ENCODE data around the gene SLC24A3. TPM values are rescaled to one million over a fixed set of nuclear protein-coding genes. Genes with fewer than 3 reads are reported as not detected.

Gene SLC24A3
- total RNA-seq, 1 donor from 2014 or later: not detected

- Mint-ChIP-seq H3K9me3 (no peaks in the 10 kb centered on the region), H3K27me3 (peaks cover 8% of the 10 kb centered on the region), H3K36me3 (ENCODE audit: low read depth) (no peaks in the 10 kb centered on the region), H3K4me3 (no peak overlapping the region), H3K27ac (no peak overlapping the region), H3K4me1 (no peaks in the 10 kb centered on the region)
- TF ChIP-seq CTCF (IDR thresholded peaks at IDR 0.05): no peak
- DNase-seq: no peak
- ChIA-PET CTCF (no interaction called here), POLR2A (no interaction called here)
- intact Hi-C loops (cut with micrococcal nuclease): no loop called here
- no peak for ATAC-seq (ENCODE audit: low read depth)
These were observed 125.9 kb downstream of the SLC24A3 start for GRCh38 chr20:19338380-19338779.

- ChIA-PET POLR2A (no interaction called here), CTCF (interaction anchor here (1.5 kb wide), 1 partner anchor 10 kb away, joined by 3 read pairs; no protein-coding TSS in a partner anchor)
- ATAC-seq (ENCODE audit: low read depth) (no peak), DNase-seq (no peak)
- H3K4me1 Mint-ChIP-seq: no peaks in the 10 kb centered on the region
- H3K27me3 Mint-ChIP-seq: peaks cover 11% of the 10 kb centered on the region
- no peak for TF ChIP-seq CTCF (IDR thresholded peaks at IDR 0.05)
- no peak overlapping the region for H3K4me3 Mint-ChIP-seq
- no peaks in the 10 kb centered on the region for H3K36me3 Mint-ChIP-seq (ENCODE audit: low read depth)
- intact Hi-C loops (cut with micrococcal nuclease): no loop called here
- no peaks in the 10 kb centered on the region for H3K9me3 Mint-ChIP-seq
- no peak overlapping the region for H3K27ac Mint-ChIP-seq
These were observed 126.5 kb downstream of the SLC24A3 start for GRCh38 chr20:19338960-19339359.

- DNase-seq (no peak), ATAC-seq (ENCODE audit: low read depth) (no peak)
- POLR2A ChIA-PET: no interaction called here
- H3K27ac Mint-ChIP-seq: no peak overlapping the region
- no peaks in the 10 kb centered on the region for H3K9me3 Mint-ChIP-seq
- CTCF ChIA-PET: no interaction called here
- TF ChIP-seq CTCF (IDR thresholded peaks at IDR 0.05): no peak
- intact Hi-C loops (cut with micrococcal nuclease): no loop called here
- no peaks in the 10 kb centered on the region for H3K36me3 Mint-ChIP-seq (ENCODE audit: low read depth)
- no peak overlapping the region for H3K4me3 Mint-ChIP-seq
- H3K27me3 Mint-ChIP-seq: peaks cover 11% of the 10 kb centered on the region
- H3K4me1 Mint-ChIP-seq: no peaks in the 10 kb centered on the region
These were observed 129.1 kb downstream of the SLC24A3 start for GRCh38 chr20:19341348-19342053.

GRCh38 chr20:19344341-19344740 lies 131.9 kb downstream of the SLC24A3 start:
- TF ChIP-seq CTCF (IDR thresholded peaks at IDR 0.05): no peak
- no peaks in the 10 kb centered on the region for H3K9me3 Mint-ChIP-seq
- intact Hi-C loops (cut with micrococcal nuclease): no loop called here
- DNase-seq: no peak
- peaks cover 3% of the 10 kb centered on the region for H3K27me3 Mint-ChIP-seq
- CTCF ChIA-PET: no interaction called here
- POLR2A ChIA-PET: no interaction called here
- H3K27ac Mint-ChIP-seq: no peak overlapping the region
- H3K4me3 Mint-ChIP-seq: no peak overlapping the region
- no peaks in the 10 kb centered on the region for H3K36me3 Mint-ChIP-seq (ENCODE audit: low read depth)
- H3K4me1 Mint-ChIP-seq: no peaks in the 10 kb centered on the region
- no peak for ATAC-seq (ENCODE audit: low read depth)

- Mint-ChIP-seq H3K4me1 (no peaks in the 10 kb centered on the region), H3K27me3 (peaks cover 5% of the 10 kb centered on the region), H3K9me3 (no peaks in the 10 kb centered on the region), H3K4me3 (peak overlapping the region; percentile 74), H3K27ac (no peak overlapping the region), H3K36me3 (ENCODE audit: low read depth) (no peaks in the 10 kb centered on the region)
- ChIA-PET CTCF (no interaction called here), POLR2A (no interaction called here)
- TF ChIP-seq CTCF (IDR thresholded peaks at IDR 0.05): no peak
- DNase-seq: no peak
- ATAC-seq (ENCODE audit: low read depth): no peak
- intact Hi-C loops (cut with micrococcal nuclease): no loop called here
These were observed 135.6 kb downstream of the SLC24A3 start for GRCh38 chr20:19347943-19348456.
